ENCODE data around the gene COX17.

The COX17 gene

DNA sequence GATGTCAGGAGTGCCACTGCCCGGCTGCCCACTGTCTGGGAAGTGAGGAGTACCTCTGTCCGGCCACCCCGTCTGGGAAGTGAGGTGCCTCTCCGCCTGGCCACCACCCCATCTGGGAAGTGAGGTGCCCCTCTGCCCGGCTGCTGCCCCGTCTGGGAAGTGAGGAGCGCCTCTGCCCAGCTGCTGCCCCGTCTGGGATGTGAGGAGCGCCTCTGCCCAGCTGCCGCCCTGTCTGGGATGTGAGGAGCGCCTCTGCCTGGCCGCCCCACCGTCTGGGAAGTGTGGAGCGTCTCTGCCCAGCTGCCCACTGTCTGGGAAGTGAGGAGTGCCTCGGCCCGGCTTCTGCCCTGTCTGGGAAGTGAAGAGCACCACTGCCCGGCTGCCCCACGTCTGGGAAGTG, 3.3 kb downstream of the COX17 start:
- no peak for DNase-seq (ENCODE audit: low spot score)

DNA sequence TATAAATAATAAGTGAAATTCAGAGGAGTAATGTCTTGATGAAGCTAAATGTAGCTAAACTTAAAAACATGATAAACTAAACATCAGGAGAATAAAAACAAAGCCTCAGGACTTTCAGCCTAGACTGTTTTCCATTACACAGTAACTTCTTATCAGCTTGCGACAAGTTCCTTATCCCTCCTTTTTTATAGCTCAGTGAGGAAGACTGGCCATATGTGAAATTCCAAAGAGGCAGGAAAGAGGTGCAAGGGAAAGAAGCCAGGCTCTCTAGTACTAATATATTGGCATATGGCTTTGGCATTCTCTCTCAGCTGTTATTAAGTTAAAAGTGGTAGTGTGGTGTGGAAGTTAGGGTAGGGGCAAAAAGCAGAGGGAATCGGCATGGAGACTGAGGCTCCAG, 4.4 kb downstream of the COX17 start:
- no peak for DNase-seq (ENCODE audit: low spot score)

DNA sequence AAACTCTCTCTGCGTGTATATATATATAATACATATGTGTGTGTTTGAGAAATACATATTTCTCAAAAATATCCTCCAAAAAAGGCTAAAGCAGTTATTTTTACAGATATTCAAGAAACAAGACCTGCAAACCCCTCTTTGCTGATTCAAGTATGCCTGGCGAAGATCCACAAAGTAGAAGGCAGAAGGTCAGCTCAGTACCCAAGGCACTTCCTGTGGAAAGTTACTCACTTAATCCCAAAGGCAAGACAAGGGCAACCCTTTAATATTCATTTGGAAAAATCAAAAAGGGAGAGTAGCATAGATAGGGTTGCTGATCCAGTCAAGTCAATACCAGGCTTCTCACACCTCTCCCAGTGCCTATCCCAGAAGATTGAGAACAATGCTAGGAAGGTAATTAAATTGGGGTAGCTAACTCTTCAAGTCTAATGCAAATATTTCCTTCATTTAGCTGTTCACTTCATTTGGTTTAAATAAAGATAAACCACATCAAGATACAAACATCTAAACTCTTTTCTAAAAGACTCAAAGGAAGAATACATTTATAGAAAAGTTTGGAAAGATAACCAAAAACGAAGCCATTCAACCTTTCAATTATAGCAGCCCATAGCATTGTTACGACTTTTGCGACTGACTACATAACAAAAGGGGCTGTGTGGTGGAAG, 7.2 kb downstream of the COX17 start:
- DNase-seq (ENCODE audit: low spot score), result no peak

DNA sequence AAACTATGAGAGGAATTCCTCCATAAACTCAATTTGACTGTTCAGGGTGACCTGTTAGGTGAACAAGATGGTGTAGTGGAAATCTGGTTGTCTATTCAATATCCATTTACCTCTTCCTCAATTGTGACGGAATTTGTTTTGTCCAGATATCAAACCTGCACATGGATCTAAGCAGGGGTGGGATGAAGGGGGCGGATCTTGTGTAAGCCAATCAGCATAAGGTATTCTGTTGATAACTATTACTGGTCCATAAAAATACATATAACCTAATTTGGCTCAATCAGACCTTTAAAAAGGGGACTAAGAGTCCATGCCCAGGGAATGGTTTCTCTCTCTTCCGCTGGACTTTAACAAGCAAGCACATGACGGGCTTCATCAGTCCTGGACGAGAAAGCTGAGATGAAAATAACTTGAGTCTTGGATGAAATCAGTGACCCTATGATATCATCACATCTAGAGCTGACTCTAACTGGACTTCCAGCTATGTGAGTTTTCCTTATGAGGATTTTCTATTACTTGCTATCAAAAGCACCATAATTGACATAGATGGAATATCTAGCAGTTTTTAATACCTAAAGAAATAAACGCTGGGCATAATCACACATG, 11.1 kb downstream of the COX17 start:
- DNase-seq (ENCODE audit: low spot score), result no peak

DNA sequence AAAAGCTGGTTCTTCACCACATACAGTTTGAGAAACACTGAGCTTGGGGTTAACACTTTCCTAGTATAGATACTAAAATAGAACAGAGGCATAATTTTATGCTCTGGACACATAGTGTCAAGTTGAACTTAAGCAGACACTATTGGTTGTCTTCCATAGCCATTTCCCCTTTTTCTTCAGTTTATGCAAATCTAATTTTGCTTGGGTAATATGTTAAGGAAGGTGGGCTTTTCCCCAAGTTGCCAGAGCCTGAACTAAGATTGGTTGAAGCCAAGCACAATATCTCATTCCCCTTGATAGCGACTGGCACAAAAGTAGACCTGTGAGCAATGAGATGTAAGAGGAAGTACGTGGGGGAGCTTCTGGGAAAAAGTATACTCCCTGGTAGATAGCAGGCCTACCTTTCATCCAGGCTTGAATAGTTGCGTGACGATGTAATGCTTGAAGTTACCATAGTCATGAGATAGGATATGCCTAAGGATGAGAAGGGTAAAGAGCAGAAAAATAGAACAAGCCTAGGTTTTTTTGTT, 12.3 kb downstream of the COX17 start:
- no peak for DNase-seq (ENCODE audit: low spot score)

DNA sequence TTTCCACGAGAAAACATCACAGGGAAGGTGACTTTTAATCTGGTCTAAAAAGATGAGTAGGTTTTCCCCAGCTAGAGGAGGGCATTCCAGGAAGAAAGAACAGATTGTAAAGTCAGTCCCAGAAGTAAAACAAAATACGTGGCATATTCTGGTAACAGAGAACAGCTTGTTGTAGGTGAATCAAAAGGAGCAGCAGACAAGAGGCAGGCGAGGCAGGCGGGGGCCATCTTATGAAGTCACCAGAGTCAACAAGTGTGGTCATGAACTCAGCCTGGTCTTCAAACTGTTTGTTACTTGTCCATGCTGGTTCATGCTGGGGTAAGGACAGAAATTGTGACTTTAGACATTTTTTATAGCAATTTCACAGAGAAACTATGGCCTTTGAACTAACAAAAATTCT, 12.8 kb downstream of the COX17 start:
- DNase-seq (ENCODE audit: low spot score), result no peak

DNA sequence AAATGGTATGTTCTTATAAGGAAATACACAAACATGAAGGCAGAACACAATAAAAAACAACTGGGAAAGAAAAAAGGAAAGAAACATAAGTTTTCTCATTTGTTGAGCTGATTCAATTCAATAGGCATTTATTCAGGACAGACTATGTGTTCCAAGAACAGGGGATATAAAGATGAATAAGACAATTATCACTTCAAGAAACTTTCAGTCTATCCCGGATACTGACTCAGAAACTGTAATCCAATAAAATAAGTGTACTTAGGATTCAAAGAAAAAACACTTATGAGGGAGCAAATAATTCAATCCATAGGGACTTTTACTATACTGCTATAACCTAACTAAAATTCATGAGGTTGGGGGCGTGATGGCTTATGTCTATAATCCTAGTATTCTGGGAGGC, 13.3 kb downstream of the COX17 start:
- DNase-seq (ENCODE audit: low spot score), result no peak

DNA sequence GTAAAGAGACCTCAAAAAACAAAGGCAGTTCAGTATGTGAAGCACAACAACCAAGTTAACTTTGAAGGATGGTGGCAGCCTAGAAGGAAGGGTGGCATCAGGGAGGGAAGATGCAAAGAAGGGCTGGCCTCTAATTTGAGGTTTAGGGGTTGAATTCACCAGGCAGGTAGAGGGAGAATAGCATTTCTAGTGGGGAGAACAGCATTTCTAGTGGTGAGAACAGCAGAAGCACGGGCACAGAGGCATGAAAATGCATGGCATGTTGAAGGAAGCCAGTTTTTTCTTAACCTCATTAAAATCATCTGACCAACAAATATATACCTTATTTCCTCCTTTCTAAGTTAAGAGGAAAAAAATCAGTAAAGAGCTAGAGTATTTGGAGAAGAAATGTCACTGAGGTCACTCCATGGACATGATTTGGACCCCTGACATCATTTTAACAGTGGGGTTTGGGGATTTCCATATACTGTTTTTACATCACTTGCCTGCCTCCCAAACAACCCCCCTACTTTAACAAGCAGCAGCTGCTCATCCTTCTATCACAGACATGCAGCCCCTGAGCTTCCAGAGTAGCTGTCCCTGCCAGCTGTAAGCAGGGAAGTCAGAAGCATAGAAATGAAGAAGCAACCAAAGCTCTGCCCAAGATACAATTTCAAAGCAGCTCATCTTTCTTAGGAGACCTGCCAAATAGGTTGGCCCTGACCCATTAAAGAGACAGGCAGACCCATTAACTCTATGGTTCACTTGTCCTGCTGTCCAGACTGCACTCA, 14.4 kb downstream of the COX17 start:
- no peak for DNase-seq (ENCODE audit: low spot score)

DNA sequence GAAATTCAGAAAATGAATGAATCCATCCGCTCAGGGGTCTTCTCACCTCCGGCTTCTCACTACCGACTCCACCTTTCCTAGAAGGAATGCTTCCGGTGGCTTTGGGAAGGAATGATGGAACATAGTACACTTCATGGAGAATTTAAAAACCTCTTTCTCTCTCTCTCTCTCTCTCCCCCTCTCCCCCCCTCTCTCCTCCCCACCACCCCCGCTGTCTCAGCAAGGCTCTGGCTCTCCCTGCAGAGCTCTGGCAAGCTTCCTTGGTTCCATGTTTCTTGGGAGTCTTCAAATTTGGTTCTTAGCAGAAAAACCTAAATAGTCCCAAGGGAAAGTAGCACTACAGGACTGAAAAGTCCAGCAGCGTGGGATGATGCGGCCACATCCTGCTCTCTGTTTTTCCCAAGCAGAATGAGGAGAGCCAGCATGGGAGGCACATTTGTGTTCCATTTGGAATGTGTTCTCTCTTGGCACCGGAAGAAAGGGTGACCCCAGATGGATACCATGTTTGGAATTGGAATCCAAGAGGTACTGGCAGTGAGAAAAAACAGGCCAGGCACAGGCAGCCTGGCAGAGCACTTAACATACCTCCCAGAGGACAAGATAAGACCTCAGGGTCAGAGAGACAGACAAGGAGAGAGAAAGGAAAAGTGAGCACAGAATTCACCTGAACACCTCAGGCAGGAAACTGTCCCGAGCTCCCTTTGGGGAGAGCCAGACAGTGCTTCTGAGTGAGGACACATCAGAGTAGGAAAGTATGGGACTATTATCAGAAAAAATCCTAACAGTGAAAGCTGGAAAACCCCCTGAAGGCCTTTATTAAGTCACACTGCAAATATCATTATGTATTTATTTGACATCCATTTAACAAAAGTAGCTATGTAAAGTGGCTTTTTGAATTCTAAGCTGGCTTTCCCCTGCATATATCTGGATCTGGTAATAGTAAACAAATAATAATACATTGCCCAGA, 16.4 kb downstream of the COX17 start, which contains the start of gene POPDC2:
TSS of gene POPDC2 (minus strand) at position 116 of the 967 bp plus-strand sequence. CDS start 166 bp downstream, outside the sequence.
- peak; percentile 38 for DNase-seq (ENCODE audit: low spot score)

DNA sequence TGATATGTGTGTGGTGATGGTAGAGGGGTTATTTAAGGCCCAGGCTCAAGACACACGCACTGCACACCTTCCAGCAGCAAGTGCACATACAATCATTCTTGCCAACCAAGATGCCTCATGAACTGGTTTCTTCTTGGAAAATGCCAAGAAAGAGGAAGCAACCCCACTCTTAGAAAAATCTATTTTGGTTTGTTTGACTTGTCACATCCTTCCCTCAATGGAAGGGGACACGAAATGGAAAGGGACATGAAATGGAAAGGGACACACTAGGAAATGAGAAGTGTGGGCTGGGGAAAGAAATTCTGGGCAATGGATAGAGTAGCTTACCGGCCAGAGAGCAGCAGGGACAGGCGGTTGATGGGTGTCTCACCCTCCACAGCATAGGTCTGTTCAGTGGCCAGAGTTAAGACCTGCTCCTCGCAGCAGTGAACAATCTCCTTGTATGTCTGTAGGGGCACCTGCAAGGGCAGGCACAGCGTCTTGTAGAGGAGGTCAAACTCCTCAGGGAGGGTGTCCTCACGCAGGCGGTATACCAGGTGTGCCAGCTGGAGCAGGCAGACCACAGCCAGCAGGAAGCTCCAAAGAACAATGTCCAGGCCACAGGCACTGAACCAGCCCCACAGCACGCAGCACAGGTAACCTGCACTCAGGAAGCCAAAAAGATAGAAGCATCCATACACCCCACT, 17.5 kb downstream of the COX17 start:
- DNase-seq (ENCODE audit: low spot score), result no peak

DNA sequence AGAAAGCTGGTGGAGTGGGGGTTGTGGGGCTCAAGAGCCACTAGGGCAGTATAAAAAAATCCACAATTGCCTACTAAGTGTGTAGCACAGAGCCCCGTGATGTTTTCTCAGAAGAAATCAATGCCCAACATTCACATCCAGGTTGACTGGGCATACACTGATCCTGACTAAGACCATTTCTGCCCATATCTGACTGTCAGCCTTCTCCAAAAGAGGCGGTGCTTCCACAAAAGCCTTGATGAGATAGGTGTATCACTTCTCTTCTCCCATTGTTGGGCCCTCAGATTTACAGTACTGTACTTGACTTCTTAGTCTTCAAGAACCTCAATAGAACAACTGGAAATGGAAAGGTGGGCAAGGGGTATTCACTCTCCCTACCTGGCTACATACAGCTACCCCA, 18.2 kb downstream of the COX17 start:
- DNase-seq (ENCODE audit: low spot score), result no peak

DNA sequence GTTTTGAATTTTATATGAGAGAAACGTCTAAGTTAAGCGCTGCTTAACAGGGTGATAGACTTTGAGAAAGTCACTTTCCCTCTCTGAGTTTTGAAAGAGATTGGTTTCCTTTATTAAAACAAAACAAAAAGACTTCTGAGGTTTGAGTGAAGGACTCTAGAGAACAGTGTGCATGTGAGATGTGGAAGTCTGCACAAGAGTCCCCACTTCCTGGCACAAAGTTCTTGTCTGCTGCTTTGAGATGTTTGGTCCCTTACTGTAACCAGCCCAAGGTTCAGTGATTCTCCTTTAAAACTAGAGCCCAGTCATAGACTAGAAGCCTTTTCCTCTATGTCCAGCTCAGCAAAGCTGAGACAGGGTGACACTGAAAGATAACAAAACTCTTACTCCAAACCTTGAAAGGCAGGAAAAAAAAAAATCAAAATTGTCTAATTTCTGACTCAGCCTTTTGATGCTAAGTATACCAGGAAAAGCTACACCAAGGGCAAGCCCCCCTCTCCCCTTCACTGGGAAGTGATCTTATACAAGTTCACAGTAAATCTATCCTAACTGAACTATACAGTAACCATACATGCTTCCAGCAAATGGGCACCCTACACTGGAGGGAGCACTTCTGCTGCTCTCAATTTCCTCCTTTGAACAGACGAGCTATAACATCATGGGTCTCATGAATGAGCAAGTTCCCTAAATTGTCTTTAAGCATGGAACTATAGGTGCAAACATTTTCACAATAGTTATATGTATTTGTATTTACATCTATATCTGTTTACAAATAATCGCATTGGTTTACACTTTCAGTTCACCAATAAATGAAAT, 19.1 kb downstream of the COX17 start:
- no peak for DNase-seq (ENCODE audit: low spot score)

DNA sequence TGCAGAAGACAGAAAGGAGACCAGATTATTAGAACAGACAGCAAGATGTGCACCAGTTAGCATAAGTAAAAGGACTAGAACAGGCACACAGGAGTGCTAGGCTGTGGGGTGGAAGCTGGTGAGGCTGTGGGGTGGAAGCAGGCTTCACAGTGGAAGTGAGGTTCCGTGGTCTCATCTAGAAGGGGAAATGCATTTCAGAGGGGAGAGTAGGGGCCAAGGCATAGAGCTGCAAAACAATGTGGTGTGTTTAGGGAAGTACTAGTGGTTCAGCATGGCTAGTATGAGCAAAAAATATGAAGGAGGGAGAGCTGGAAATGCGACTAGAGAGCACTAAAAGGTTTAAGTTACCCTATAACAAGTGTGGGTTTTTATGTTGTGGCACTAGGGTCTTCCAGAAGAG, 23.3 kb downstream of the COX17 start:
- no peak for DNase-seq (ENCODE audit: low spot score)

DNA sequence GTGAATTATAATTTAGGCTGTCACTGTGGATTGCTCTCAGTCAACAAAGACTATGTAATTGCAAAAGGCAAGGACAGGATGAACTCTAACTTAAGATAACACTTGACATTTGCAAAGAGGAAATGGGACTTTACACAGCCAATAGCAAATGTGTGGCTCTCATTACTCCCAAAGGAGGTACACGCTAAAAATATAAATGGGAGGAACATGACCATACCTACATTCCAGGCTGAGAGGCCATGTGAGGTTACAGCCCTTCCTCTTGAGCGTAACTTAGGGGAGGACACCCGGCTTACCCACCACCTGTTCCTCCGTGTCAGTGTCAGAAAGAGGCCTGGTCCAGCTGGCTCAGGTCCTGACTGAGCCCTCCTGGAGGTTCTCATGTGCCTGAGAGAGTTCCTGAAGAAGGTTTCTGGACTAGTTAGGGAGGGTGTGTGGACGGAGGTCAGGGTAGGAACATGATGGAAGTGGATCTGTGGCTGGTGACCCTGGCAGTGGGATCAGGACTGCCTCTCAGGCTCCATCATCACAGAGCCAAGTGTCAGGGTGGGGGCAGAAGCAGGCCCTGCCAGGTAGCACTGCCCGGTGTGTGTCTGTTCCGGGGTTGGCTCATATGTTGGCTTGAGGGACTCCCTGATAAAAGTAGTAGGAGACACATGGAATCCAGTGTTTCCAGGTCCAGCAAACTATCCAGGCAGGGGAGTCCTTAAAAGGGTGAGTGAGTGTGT, 24.7 kb downstream of the COX17 start:
- DNase-seq (ENCODE audit: low spot score), result no peak

DNA sequence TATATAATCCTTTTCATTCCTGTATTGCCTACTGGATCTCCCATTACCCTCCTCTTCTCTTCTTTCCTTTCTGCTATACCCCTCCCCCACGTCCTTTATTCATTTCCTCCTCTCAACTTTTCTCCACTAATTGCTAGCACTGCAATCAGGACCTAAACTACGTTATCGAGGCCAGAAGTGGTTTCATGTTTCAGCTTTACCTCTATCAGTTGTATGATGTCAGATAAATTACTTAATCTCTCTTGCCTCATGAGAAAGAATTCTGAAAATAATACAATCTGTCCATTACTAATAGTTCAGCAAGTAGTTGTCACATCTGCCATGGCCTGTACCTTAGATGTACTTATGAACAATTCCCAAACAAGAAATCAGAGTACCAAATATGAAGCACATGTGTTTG, 27.4 kb downstream of the COX17 start:
- DNase-seq (ENCODE audit: low spot score), result no peak

DNA sequence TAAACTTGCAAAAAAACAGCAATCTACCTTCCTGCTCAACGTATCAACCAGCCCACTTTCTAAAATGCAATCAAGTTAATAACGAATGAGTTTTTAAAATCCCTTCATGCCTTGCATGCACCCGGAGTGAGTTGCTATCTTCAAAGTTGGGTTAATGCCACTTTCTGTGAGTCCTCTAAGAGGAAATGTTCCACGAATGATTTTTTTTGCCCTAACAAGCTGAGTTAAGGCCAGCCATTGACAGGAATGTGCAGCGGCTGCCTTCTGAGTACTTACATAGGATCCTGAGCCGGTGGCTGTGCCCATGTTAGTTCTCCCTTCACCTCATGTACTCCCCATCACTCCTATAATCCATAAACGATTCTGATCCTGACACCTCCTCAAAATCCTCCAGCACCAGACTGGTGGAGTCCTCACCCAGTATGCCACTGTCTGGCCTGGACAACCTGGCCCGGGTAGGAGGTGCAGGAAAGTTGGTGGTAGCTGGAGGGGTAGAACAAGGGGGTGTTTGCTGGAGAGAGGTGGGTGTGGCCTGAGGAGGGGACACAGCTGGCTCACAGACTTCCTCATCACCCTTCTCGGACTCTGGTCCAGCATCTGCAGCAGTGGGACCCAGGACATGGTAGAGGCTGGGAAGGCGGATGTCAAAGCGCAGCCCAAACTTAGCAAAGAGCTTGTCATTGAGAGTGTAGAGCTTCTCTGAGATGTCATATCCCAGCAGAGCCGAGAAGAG, 29.2 kb downstream of the COX17 start:
- DNase-seq (ENCODE audit: low spot score), result no peak

DNA sequence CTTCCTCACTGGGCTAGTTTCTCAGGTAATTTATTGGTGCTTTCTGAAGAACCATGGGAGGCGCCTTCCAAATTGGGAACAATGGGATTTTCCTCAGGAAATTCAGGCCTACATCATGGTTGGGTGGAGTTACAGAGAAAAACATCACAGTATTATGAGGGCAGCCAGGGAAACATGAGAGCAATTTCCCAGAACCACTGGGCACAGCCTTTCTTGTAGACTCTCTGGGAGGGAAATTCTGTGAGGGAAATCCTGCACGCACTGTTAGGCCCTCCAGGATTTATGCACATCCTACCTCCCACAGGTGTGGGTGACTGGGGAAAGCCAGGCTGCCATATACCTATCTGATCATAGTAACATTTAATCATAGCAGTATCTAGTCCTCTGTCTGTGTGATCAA, 30.0 kb downstream of the COX17 start:
- DNase-seq (ENCODE audit: low spot score), result no peak

DNA sequence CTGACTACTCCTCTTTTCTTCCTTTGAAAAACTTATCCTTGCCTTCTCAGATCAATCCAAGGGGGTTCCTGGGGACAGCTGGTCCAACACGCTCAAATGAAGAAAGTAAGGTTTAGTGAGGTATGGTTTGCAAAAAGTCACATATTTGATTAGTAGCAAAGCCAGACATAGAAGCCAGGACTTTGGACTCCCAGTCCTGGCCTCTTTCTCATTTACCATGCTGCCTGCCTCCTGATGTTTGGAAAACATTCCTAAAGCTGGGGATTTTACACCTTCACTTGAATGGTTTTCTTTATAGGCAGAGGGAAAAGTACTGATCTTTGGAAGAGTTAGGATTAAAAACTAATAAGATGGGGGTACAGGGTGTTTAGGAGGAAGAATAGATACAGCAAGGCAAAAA, 31.4 kb downstream of the COX17 start:
- no peak for DNase-seq (ENCODE audit: low spot score)

DNA sequence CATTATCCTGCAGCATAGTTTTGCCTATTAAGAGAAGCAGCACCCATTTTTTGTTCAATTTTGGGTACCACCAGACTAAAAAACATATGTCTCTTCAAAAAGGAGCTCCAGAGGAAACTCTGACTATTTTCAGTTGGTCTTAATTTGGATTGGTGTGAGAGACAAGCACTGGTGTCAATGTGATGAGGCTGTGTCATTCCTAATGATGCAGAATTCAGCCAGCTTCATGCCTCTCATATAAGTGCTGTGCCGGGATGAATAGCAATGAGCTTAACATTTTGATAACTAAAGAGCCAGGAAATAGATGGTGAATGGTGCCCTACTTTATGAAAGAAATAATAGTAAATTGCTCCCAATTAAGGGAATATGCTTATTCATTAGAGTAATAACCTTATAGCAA, 32.7 kb downstream of the COX17 start:
- no peak for DNase-seq (ENCODE audit: low spot score)
